GM21825 (cell line): ENCODE data around the gene PSPH.
"Not testable (repeated sequence)": the region's sequence is repeated elsewhere in the genome, so short reads cannot be mapped to it uniquely, and the experiment has no call there.

Experiments
- ATAC-seq: cut with Tn5 transposase; IDR thresholded peaks from one replicate; pipeline ENCODE4 v1.9.1; 2021; ENCODE audit warnings: mild to moderate bottlenecking, moderate library complexity; ENCODE audit not compliant: unreplicated experiment

Gene PSPH

DNA sequence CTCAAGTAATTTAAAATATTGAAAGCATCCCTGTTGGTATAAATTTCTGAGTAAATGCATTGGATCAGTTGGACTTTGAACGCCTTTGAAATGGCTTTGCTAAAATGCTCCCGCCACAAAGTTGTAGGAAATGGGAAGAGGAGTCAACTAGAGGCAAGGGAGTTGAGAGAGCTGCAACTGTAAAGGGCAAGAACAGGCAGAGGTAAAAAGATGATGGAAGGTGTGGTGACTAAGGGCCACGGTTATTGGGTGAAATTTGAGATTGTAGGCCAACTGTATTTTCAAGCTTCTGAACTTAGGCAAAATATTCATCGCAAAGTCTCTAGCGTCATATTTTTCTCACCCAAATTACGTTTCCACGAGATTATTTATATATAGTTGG lies 12.2 kb upstream of the PSPH start:
- ATAC-seq = no peak

- no peak for ATAC-seq
Measured at GRCh38 chr7:56062382-56062781, 11.1 kb upstream of the PSPH start.

DNA sequence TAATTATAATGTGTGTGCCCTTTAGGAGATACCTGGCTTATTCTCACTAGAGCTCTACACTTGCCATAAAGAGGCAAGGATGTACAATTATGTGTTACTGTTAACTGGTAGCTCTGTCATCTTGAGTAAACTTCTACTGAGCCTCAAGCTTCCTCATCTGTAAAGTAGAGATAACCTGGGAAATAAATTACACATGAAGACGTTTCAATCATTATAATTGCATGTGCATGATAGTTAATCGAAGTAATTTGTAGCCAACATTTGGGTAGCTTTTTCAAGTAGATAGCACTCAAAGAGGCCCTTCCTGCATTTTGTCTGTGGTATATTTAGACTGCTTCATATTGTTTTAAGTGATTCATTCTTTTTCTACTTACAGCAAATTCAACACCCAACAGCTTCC lies 2.7 kb upstream of the PSPH start:
- ATAC-seq = no peak

- ATAC-seq = no peak
Measured at GRCh38 chr7:56053379-56053778, 2.1 kb upstream of the PSPH start.

GRCh38 chr7:56051053-56051338 lies 248 bp downstream of the PSPH start:
- no peak for ATAC-seq

GRCh38 chr7:56048763-56049162 lies 2.5 kb downstream of the PSPH start:
- ATAC-seq = not testable (repeated sequence)

DNA sequence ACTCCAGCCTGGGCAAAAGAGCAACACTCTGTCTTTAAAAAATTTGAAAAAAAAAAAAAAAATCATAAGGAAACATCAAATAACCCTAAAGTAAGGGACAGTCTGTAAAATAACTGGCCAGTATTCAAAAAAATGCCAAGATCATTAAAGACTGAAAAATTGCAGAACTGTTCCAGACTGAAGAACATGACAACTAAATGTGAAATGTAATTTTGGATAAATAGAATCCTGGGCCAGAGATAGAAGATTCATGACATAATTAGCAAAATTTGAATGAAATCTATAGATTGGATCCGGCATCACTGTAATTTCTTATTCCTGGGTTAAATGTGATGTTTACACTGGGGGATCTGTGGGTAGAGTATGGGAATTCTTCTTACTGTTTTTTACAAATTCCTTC lies 3.0 kb downstream of the PSPH start:
- no peak for ATAC-seq

DNA sequence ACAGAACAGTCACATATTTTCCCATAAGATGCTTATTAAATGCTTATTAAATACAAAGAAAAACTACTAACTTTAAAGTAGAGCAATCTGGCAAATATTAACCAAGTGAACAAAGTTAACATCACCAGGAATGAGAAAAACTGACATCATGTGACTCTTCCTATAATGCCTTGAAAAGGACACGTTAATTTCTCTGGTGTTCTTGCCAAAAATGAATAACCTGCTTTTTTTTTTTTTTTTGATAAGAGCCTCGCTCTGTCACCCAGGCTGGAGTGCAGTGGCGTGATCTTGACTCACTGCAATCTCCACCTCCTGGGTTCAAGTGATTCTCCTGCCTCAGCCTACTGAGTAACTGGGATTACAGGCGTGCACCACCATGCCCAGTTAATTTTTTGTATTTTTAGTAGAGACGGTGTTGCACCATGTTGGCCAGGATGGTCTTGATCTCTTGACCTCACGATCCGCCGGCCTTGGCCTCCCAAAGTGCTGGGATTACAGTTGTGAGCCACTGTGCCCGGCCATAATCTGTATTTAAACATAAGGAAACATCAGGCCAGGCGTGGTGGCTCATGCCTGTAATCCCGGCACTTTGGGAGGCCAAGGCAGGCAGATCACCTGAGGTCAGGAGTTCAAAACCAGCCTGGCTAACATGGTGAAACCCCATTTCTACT lies 3.7 kb downstream of the PSPH start:
- not testable (repeated sequence) for ATAC-seq

DNA sequence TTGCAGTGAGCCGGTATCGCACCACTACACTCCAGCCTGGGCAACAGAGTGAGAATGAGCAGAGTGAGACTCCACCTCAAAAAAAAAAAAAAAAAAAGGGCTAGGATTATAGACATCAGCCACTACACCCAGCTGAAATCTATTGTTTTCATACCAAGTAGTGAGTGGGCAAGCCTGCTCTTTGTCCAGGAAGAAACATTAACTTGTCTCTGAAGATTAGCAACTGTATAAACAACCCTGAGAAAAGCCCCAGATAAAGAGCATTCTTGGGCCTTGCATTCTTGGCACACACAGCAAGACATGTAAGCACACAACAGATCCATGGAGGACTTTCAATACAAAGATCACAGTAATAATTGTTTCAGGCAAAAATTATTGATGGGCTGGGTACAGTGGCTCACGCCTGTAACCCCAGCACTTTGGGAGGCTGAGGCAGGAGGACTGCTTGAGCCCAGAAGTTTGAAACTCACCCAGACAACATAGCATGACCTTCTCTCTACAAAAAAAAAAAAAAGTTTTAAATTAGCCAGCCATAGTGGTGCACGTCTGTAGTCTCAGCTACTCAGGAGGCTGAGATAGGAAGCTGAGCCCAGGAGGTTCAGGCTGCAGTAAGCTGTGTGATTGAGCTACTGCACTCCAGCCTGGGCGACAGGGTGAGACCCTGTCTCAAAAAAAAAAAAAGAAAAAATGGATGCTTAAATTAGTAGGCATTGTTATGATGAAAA lies 4.4 kb downstream of the PSPH start:
- no peak for ATAC-seq

DNA sequence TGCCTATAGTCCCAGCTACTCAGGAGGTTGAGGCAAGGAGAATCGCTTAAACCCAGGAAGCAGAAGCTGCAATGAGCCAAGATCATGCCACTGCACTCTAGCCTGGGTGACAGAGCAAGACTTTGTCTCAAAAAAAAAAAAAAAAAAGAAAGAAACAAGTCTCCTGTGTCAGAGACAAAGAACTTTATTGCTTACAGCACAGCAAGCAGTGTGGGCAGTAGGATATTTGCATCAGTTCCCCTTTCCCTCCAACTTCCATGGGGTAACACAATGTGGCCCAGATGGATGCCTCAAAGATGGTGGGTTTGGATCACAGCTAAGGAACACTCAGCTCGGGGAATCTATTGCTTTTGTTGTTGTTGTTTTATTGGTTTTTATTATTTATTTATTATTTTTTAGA lies 5.5 kb downstream of the PSPH start:
- not testable (repeated sequence) for ATAC-seq

DNA sequence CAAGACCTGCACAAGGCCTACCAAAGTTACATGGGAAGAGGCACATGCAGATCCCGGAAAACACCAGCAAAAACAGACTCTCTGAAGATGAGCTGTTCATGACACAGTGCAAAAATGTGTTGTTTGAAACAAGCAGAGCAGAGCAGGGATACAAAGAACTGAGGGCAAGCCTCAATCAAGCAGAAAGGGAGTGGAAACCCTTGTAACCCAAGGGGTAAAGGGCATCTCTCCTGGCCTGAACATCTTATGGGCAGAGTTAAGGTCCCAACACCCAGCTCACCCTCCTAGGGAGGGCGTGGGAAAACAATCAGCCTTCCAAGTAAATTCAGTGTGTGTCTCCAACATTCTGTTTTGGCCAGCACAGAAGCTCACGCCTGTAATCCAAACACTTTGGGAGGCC lies 10.5 kb downstream of the PSPH start:
- ATAC-seq = no peak

- ATAC-seq = peak; percentile 93
Measured at GRCh38 chr7:56033671-56034432, 17.4 kb downstream of the PSPH start.

DNA sequence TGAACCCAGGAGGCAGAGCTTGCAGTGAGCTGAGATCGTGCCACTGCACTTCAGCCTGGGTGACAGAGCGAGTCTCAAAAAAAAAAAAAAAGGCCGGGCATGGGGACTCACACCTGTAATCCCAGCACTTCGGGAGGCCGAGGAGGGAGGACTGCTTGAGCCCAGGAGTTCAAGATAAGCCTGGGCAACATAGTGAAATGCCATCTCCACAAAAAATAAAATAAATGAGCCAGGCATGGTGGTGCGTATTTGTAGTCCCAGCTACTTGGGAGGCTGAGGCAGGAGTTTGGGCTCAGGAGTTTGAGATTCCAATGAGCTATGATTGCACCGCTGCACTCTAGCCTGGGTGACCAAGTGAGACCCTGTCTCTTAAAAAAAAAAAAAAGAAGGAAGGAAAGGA lies 18.7 kb downstream of the PSPH start:
- ATAC-seq = not testable (repeated sequence)

DNA sequence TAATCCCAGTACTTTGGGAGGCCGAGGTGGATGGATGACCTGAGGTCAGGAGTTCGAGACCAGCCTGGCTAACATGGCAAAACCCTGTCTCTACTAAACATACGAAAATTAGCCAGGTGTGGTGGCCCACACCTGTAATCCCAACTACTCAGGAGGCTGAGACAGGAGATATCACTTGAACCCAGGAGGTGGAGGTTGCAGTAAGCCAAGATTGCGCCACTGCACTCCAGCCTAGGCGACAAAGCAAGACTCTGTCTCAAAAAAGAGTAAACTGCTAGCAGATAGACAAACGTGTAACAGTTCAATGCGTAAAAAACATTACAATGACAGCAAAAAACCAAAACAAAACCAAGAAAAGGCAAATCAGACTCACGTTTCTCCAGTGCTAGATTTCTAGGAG lies 19.7 kb downstream of the PSPH start:
- not testable (repeated sequence) for ATAC-seq

DNA sequence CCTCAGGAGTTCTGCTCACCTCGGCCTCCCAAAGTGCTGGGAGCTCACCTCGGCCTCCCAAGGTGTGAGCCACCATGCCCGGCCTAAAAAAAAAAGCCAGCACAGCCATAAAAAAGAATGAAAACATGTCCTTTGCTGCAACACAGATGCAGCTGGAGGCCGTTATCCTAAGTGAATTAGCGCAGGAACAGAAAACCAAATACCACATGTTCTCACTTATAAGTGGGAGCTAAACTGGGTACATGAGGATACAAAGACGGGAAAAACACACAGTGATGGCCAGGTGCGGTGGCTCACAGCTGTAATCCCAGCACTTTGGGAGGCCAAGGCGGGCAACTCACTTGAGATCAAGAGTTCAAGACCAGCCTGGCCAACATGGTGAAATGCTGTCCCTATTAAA lies 20.9 kb downstream of the PSPH start:
- ATAC-seq = no peak

DNA sequence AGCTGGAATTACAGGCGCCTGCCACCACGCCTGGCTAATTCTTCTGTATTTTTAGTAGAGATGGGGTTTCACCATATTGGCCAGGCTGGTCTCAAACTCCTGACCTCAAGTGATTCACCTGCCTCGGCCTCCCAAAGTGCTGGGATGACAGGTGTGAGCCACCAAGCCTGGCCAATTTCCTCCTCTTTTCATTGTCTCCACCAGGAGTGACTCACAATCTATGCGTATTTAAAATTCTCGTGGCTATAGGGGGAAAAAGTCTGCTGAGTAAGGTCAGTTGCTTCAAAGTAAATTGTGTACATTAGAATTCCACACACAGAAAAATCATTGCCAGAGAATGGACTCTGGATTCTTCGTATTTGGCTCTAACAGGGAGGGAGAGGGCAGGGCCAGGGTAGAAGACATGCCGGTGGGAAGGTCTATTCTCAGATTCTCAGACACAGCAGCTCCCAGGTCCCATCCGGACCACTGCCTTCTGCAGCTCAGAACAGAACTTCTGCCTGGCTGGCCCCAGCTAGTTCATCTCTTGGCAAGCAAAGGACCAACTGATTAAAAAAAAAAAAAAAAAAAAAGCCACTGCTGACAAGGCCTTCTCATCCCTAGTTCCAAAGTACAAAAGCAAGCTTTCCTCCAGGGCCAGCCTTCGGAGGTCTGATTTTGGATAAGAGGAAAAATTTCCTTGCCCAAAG lies 22.2 kb downstream of the PSPH start:
- no peak for ATAC-seq

DNA sequence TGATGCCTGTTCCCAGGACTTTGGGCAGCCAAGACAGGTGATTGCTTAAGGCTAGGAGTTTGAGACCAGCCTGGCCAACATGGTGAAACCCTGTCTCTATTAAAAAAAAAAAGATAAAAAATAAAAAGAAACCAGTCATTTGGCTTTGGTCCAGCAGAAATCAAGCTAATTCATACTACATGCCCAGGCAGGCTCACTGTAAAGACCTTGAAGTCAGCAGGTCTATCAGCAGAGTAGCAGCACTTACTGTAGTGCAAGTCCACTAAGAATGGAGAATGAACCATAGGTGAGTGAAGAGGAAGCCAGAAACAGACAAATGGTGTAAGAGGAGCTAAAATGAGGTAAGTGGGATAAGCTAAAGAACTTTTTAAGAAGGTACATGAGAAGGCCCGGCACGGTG lies 24.7 kb downstream of the PSPH start:
- no peak for ATAC-seq

GRCh38 chr7:56023500-56023899 lies 27.7 kb downstream of the PSPH start:
- no peak for ATAC-seq

GRCh38 chr7:56019501-56019900 lies 31.7 kb downstream of the PSPH start:
- no peak for ATAC-seq

DNA sequence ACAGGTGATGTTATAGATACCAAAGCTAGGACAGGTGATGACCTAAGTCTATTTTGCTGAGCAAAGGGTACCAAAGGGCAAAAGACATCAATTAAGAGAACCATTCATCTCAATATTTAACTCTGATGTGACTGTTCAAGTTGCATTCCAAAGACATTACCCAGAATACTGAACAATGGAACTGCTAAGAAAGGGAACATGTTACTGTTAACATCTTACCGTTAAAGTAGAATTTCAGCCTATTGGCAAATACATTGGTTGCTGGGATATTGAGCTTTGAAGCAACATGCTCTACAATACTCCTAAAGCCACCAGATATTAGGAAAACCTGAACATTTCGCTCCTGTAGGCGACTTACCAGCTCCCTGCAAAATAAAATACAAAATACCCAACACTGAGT lies 34.2 kb downstream of the PSPH start:
- ATAC-seq = not testable (repeated sequence)

DNA sequence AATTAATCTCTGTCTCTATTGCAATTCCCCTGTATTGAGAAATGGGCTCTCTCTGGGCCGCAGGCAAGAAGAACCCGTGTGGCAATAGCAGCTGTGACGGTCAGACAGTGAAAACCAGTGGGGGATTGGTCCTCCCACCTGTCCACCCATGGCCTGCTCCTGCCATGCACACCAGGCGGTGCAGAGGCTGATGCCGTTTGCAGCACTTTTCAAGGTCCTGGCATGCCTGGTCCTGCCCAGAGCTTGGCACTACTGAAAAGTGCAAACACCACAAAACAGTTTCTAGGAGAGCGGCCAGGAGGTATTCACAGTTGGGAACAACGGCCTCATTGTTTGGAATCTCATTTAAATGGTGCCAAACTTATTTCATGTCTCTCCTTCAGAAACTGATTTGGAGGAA lies 41.5 kb downstream of the PSPH start:
- no peak for ATAC-seq

GRCh38 chr7:56007891-56008290 lies 43.4 kb downstream of the PSPH start:
- ATAC-seq = no peak
